PC-3 (cell line): ENCODE data around the gene CTRL.

Experiments
- CTCF ChIP-seq: fragments of 300-600 bp; sonication (generic); conservative IDR thresholded peaks from 2 replicates; pipeline ENCODE4 v1.5.1; 2017; ENCODE audit warnings: antibody characterized with exemption, low read depth, mild to moderate bottlenecking, low read length
- EZH2 ChIP-seq: fragments of 300-600 bp; sonication (generic); IDR thresholded peaks from one replicate; pipeline ENCODE4 v1.6.1; 2017; ENCODE audit warnings: antibody characterized with exemption, mild to moderate bottlenecking, low read length; ENCODE audit not compliant: unreplicated experiment
- EZH2phosphoT487 ChIP-seq: fragments of 300-600 bp; sonication (generic); IDR thresholded peaks from 2 replicates; pipeline ENCODE4 v1.6.1; 2018; ENCODE audit warnings: mild to moderate bottlenecking, antibody characterized with exemption, low read length, borderline replicate concordance

DNA sequence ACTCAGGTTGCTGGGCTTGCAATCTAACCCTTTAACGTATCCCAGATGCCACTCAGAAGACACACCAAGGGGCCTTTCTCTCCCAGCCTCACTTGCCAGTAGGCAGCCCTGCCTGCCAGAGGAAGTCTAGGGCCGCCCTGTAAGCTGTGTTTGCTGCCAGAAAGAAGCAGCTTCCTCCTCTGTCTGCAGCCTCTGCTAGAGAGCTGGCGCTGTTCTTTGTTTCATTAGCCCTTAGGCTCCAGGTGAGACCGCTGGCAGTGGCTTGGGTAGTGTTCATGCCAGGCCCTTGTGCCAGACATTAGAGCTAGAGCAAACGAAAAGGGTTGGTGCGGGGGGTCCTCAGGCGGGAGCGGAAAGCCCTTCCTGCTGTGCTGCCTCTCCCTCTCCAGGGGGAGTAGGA is 8.9 kb downstream of the CTRL start:
- TF ChIP-seq CTCF (no peak), EZH2 (no peak), EZH2phosphoT487 (no peak)
